Ovary (tissue), 3 donors: ENCODE data around the gene SCN5A.

Experiments used
- EP300 ChIP-seq: sonication (generic); formaldehyde crosslinking; IDR thresholded peaks from one replicate; pipeline ENCODE4 v1.6.1; 2017; ENCODE audit warnings: antibody characterized with exemption
- POLR2A ChIP-seq: fragments of 450-650 bp; IDR thresholded peaks from one replicate; pipeline ENCODE4 v1.6.1; 2017; ENCODE audit warnings: antibody characterized with exemption, mild to moderate bottlenecking, moderate library complexity
- TF ChIP-seq, protein P1 (sequence below), 3 donors: fragments of 450-650 bp in 2 of 3; fragments of 200-600 bp in 1 of 3; IDR thresholded peaks; one replicate each; pipeline versions ENCODE4 v1.5.1 to v1.8.0; 2016 to 2022; ENCODE audit warnings: antibody characterized with exemption in 3 of 3, mild to moderate bottlenecking in 1 of 3
- donor health status: DM: no; HTN: no; CAD: no.

DNA sequence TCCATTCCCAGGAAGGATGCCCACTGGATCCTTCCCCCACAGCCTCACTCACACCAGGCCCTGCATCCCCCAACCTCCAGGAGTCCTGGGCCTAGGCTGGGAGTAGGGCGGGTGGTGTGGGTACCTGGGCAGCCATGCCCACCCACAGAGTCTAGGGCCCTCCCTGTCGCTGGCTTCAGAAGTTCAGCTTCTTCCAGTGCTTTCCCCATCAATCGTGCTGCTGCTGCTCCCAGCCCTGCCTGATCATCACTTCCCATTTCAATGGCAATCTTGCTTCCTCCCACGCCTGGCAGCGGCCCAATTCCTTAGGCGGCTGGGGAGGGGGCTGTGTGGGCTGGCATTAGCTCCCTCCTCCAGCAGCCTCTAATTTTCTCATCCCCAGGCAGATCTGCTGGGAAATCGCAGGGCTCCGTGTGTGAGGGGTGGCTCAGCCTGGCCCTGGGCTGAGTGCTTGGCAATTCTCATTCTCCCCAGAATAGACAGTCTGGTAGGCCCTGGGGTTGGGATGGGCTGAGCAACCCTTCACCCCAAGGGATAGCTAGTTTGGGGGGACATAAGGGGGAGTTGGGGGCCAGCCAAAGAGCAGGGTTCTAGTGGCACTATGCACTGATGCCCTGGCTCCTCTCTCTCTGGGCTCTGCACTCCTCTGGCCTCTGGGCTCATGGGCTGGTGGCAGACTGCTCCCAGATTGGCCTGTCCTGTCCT, 66.4 kb downstream of the SCN5A start:
- TF ChIP-seq POLR2A (no peak), EP300 (no peak)
- TF ChIP-seq, protein P1, sequence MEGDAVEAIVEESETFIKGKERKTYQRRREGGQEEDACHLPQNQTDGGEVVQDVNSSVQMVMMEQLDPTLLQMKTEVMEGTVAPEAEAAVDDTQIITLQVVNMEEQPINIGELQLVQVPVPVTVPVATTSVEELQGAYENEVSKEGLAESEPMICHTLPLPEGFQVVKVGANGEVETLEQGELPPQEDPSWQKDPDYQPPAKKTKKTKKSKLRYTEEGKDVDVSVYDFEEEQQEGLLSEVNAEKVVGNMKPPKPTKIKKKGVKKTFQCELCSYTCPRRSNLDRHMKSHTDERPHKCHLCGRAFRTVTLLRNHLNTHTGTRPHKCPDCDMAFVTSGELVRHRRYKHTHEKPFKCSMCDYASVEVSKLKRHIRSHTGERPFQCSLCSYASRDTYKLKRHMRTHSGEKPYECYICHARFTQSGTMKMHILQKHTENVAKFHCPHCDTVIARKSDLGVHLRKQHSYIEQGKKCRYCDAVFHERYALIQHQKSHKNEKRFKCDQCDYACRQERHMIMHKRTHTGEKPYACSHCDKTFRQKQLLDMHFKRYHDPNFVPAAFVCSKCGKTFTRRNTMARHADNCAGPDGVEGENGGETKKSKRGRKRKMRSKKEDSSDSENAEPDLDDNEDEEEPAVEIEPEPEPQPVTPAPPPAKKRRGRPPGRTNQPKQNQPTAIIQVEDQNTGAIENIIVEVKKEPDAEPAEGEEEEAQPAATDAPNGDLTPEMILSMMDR (IDR thresholded peaks at IDR 0.05), result no peak
